Astrocyte (in vitro differentiated cells and primary cell): ENCODE results near the gene LRRC37B. TPM values are rescaled to one million over a fixed set of nuclear protein-coding genes. Genes with fewer than 3 reads are reported as not detected.
A peak's percentile ranks its signal among the peaks of the same experiment; 100 is the strongest.

Source experiments
- DNase-seq: peaks from one replicate; pipeline ENCODE4 v3.0.0-alpha.2; 2010; ENCODE audit warnings: low read depth
- FAIRE-seq: peaks from 2 replicates; lab custom pipeline; 2011; peaks lifted over from hg19 to GRCh38; lab: Jason Lieb, UNC
- H2AFZ ChIP-seq: 2 replicates; pipeline ENCODE4 v1.6.0; 2012; ENCODE audit warnings: low read depth, low read length, inconsistent platforms
- H3K27ac ChIP-seq: 2 replicates; pipeline ENCODE4 v1.5.1; 2011; ENCODE audit warnings: low read depth, low read length, inconsistent platforms
- H3K27me3 ChIP-seq: 2 replicates; pipeline ENCODE4 v1.6.0; 2011; ENCODE audit warnings: low read length, inconsistent platforms; ENCODE audit not compliant: insufficient read depth
- H3K36me3 ChIP-seq: 2 replicates; pipeline ENCODE4 v1.5.1; 2011; ENCODE audit warnings: low read length, inconsistent platforms; ENCODE audit not compliant: insufficient read depth
- H3K4me1 ChIP-seq: 2 replicates; pipeline ENCODE4 v1.5.1; 2011; ENCODE audit warnings: low read length, inconsistent platforms; ENCODE audit not compliant: insufficient read depth
- H3K4me2 ChIP-seq: 2 replicates; pipeline ENCODE4 v1.6.0; 2012; ENCODE audit warnings: low read length, inconsistent platforms
- H3K4me3 ChIP-seq: 2 replicates; pipeline ENCODE4 v1.5.1; 2011; ENCODE audit warnings: low read depth, mild to moderate bottlenecking, low read length, inconsistent platforms; ENCODE audit not compliant: insufficient read depth
- H3K79me2 ChIP-seq: 2 replicates; pipeline ENCODE4 v1.6.0; 2012; ENCODE audit warnings: mild to moderate bottlenecking, low read length, inconsistent platforms; ENCODE audit not compliant: insufficient read depth
- H3K9ac ChIP-seq: 2 replicates; pipeline ENCODE4 v1.6.0; 2012; ENCODE audit warnings: mild to moderate bottlenecking, low read length, inconsistent platforms
- H3K9me3 ChIP-seq: 2 replicates; pipeline ENCODE4 v1.5.1; 2012; ENCODE audit warnings: low read depth, mild to moderate bottlenecking, low read length, inconsistent platforms; ENCODE audit not compliant: insufficient read depth
- H4K20me1 ChIP-seq: 2 replicates; pipeline ENCODE4 v1.6.0; 2012; ENCODE audit warnings: low read length, inconsistent platforms; ENCODE audit not compliant: insufficient read depth
- H3K27ac Mint-ChIP-seq: one replicate; pipeline ENCODE4 v1.8.0; 2021; ENCODE audit warnings: mild to moderate bottlenecking, mixed read lengths; ENCODE audit not compliant: unreplicated experiment
- H3K27me3 Mint-ChIP-seq: one replicate; pipeline ENCODE4 v1.8.0; 2021; ENCODE audit warnings: low read depth, mixed read lengths; ENCODE audit not compliant: unreplicated experiment
- H3K36me3 Mint-ChIP-seq: one replicate; pipeline ENCODE4 v1.8.0; 2021; ENCODE audit warnings: low read depth, mixed read lengths; ENCODE audit not compliant: unreplicated experiment
- H3K4me1 Mint-ChIP-seq: one replicate; pipeline ENCODE4 v1.8.0; 2021; ENCODE audit warnings: low read depth, mixed read lengths; ENCODE audit not compliant: unreplicated experiment
- H3K4me3 Mint-ChIP-seq: one replicate; pipeline ENCODE4 v1.8.0; 2021; ENCODE audit warnings: mild to moderate bottlenecking, moderate library complexity, mixed read lengths; ENCODE audit not compliant: unreplicated experiment
- H3K9me3 Mint-ChIP-seq: one replicate; pipeline ENCODE4 v1.8.0; 2021; ENCODE audit warnings: mild to moderate bottlenecking, mixed read lengths; ENCODE audit not compliant: unreplicated experiment
- EZH2 ChIP-seq: IDR thresholded peaks from 2 replicates; pipeline ENCODE4 v1.6.1; 2012; ENCODE audit warnings: mild to moderate bottlenecking, low read length, inconsistent platforms; ENCODE audit not compliant: insufficient read depth
- total RNA-seq: library from RNA; stranded (reverse); gene quantifications from 2 replicates; pipeline ENCODE4 v1.2.1, GENCODE V29; 2021
- TF ChIP-seq, protein P1 (sequence below): IDR thresholded peaks from 2 replicates; pipeline ENCODE4 v1.5.1; 2011; ENCODE audit warnings: low read depth, mild to moderate bottlenecking, inconsistent platforms, low read length, moderate library complexity; ENCODE audit not compliant: insufficient read depth

Gene LRRC37B
- total RNA-seq, 1 donor from 2014 or later: 10.3 TPM

DNA sequence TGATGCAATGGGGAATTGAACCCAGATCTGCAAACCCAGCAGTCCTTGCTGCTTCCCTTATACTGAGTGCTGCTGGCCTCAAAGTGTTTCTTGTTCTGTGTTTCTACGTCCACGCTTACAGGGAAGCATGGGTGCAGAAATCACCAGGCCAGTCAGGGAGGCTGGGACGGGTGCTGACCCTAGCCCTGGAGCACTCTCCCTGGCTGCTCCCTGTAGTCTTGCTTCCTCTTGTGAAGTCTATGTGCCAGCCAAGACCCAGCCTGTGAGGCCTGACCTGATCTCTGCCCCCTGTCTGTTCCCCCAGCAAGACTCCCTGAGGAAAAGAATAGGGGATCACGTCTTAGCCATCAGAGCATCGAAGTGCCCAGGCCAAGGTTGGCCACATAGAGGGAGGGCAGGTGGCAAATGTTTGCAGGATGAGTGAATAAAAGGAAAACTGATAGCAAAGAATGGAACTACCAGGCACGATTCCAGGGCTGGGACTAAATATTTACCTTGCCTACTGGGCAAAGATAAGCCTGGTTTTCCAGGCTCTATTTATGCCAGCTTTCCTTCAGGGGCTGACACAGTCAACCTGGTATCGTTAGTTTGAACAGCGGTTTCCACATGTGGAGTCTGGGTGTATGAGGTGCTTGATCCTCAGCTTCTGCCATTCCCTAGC lies 93.9 kb downstream of the LRRC37B start:
- no peaks in the 10 kb centered on the region for H4K20me1 ChIP-seq
- no peak for TF ChIP-seq EZH2
- TF ChIP-seq, protein P1, sequence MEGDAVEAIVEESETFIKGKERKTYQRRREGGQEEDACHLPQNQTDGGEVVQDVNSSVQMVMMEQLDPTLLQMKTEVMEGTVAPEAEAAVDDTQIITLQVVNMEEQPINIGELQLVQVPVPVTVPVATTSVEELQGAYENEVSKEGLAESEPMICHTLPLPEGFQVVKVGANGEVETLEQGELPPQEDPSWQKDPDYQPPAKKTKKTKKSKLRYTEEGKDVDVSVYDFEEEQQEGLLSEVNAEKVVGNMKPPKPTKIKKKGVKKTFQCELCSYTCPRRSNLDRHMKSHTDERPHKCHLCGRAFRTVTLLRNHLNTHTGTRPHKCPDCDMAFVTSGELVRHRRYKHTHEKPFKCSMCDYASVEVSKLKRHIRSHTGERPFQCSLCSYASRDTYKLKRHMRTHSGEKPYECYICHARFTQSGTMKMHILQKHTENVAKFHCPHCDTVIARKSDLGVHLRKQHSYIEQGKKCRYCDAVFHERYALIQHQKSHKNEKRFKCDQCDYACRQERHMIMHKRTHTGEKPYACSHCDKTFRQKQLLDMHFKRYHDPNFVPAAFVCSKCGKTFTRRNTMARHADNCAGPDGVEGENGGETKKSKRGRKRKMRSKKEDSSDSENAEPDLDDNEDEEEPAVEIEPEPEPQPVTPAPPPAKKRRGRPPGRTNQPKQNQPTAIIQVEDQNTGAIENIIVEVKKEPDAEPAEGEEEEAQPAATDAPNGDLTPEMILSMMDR: no peak
- no peak for FAIRE-seq
- H2AFZ ChIP-seq: no peak overlapping the region
- no peaks in the 10 kb centered on the region for H3K79me2 ChIP-seq
- Mint-ChIP-seq H3K36me3 (no peaks in the 10 kb centered on the region), H3K27ac (no peak overlapping the region), H3K4me1 (peaks cover 2% of the 10 kb centered on the region), H3K9me3 (no peaks in the 10 kb centered on the region), H3K4me3 (no peak overlapping the region), H3K27me3 (peaks cover 4% of the 10 kb centered on the region)
- peaks cover 3% of the 10 kb centered on the region for H3K4me1 ChIP-seq
- H3K4me3 ChIP-seq: no peak overlapping the region
- no peak for DNase-seq
- H3K27ac ChIP-seq: no peak overlapping the region
- no peaks in the 10 kb centered on the region for H3K9me3 ChIP-seq
- H3K9ac ChIP-seq: no peak overlapping the region
- H3K27me3 ChIP-seq: no peaks in the 10 kb centered on the region
- no peak overlapping the region for H3K4me2 ChIP-seq
- no peaks in the 10 kb centered on the region for H3K36me3 ChIP-seq

DNA sequence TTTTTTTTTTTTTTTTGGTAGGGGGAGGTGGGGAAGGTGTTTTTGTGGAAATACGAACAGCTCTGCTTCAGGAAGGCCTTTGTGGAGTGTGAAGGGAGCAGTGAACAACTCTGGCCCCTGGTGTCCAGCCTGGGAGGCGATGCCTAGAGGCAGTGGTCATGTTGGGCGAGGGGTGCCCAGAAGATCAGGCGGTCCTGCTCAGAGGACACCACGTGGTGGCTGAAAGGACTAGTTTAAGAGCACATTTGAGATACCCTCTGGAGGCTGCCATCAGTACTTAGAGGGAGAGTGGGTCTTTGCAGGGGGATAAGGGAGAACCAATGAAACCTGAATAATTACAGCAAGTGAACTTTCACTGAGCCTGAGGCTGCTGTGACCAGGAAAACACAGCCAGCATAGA lies 95.0 kb downstream of the LRRC37B start:
- Mint-ChIP-seq H3K4me3 (no peak overlapping the region), H3K9me3 (no peaks in the 10 kb centered on the region), H3K36me3 (no peaks in the 10 kb centered on the region), H3K27me3 (peaks cover 4% of the 10 kb centered on the region), H3K27ac (no peak overlapping the region), H3K4me1 (peaks cover 2% of the 10 kb centered on the region)
- Histone ChIP-seq H3K4me2 (no peak overlapping the region), H3K27ac (no peak overlapping the region), H3K36me3 (no peaks in the 10 kb centered on the region), H3K4me3 (no peak overlapping the region), H3K9ac (no peak overlapping the region), H2AFZ (no peak overlapping the region), H3K9me3 (no peaks in the 10 kb centered on the region), H3K4me1 (peaks cover 3% of the 10 kb centered on the region), H4K20me1 (no peaks in the 10 kb centered on the region), H3K79me2 (no peaks in the 10 kb centered on the region), H3K27me3 (no peaks in the 10 kb centered on the region)
- no peak for TF ChIP-seq EZH2
- TF ChIP-seq, protein P1: no peak
- FAIRE-seq: no peak
- no peak for DNase-seq

DNA sequence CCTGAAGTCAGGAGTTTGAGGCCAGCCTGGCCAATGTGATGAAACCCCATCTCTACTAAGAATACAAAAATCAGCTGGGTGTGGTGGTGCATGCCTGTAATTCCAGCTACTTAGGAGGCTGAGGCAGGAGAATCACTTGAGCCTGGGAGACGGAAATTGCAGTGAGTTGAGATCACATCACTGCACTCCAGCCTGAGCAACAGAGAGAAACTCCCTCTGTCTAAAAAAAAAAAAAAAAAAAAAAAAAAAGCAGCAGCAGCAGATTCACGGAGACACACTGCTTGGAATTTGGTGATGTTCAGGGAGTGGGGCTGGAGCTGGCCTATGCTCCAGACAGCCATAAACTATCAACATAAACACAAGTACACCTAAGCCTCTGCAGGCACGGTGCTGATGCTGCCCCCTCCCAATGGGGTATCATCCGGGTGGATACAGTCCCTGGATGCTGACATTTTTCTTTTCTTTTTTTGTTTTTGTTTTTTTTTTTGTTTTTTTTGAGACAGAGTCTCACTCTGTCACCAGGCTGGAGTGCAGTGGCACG lies 95.5 kb downstream of the LRRC37B start:
- no peaks in the 10 kb centered on the region for H3K27me3 ChIP-seq
- TF ChIP-seq, protein P1: no peak
- TF ChIP-seq EZH2: no peak
- Mint-ChIP-seq H3K9me3 (no peaks in the 10 kb centered on the region), H3K27me3 (peaks cover 4% of the 10 kb centered on the region), H3K4me1 (peaks cover 2% of the 10 kb centered on the region), H3K27ac (no peak overlapping the region), H3K4me3 (no peak overlapping the region), H3K36me3 (no peaks in the 10 kb centered on the region)
- H3K36me3 ChIP-seq: no peaks in the 10 kb centered on the region
- no peak overlapping the region for H3K9ac ChIP-seq
- no peaks in the 10 kb centered on the region for H4K20me1 ChIP-seq
- H3K4me1 ChIP-seq: peaks cover 3% of the 10 kb centered on the region
- no peak overlapping the region for H3K4me3 ChIP-seq
- H2AFZ ChIP-seq: no peak overlapping the region
- H3K79me2 ChIP-seq: no peaks in the 10 kb centered on the region
- H3K4me2 ChIP-seq: peak overlapping the region; percentile 24
- H3K27ac ChIP-seq: peak overlapping the region; percentile 21
- FAIRE-seq (no peak), DNase-seq (no peak)
- H3K9me3 ChIP-seq: no peaks in the 10 kb centered on the region
